ENCODE results near the gene CSRP1. TPM values are rescaled to one million over a fixed set of nuclear protein-coding genes. Genes with fewer than 3 reads are reported as not detected.

The CSRP1 gene
- total RNA-seq, 2 experiments from 2014 or later, result 46.4 to 89.8 TPM

- no peaks in the 10 kb centered on the region for H3K9me2 ChIP-seq (ENCODE audit: insufficient read depth, low read length)
- H3K79me2 ChIP-seq (ENCODE audit: insufficient read depth, low read depth, low read length), result peaks cover 33% of the 10 kb centered on the region; the same call in 1 of the 2 replicates
- H3K4me2 ChIP-seq (ENCODE audit: low read length), result peak overlapping the region; percentile 79; the same call in 1 of the 2 replicates
- no peak overlapping the region for H2AFZ ChIP-seq (ENCODE audit: low read length)
- TF ChIP-seq EZH2phosphoT487 (IDR thresholded peaks at IDR 0.05; ENCODE audit: borderline replicate concordance, low read depth, low read length), result no peak
- TF ChIP-seq, protein P1, sequence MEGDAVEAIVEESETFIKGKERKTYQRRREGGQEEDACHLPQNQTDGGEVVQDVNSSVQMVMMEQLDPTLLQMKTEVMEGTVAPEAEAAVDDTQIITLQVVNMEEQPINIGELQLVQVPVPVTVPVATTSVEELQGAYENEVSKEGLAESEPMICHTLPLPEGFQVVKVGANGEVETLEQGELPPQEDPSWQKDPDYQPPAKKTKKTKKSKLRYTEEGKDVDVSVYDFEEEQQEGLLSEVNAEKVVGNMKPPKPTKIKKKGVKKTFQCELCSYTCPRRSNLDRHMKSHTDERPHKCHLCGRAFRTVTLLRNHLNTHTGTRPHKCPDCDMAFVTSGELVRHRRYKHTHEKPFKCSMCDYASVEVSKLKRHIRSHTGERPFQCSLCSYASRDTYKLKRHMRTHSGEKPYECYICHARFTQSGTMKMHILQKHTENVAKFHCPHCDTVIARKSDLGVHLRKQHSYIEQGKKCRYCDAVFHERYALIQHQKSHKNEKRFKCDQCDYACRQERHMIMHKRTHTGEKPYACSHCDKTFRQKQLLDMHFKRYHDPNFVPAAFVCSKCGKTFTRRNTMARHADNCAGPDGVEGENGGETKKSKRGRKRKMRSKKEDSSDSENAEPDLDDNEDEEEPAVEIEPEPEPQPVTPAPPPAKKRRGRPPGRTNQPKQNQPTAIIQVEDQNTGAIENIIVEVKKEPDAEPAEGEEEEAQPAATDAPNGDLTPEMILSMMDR (conservative IDR thresholded peaks at IDR 0.05; ENCODE audit: low read length), result no peak
- peaks cover 47% of the 10 kb centered on the region for H3K4me1 ChIP-seq (ENCODE audit: insufficient read depth, low read length, poor library complexity, severe bottlenecking)
- peaks cover 4% of the 10 kb centered on the region; the same call in 1 of the 2 replicates for H4K20me1 ChIP-seq (ENCODE audit: insufficient read depth, low read length)
- POLR2A ChIA-PET, result interaction anchor here (0.6 to 3.8 kb wide), 5 partner anchors 9 to 49 kb away, joined by 3 to 32 read pairs (median 4); no protein-coding TSS in a partner anchor
- no TSS peak for BruUV-seq (replicated peaks)
- intact Hi-C loops (cut with micrococcal nuclease; ENCODE audit: unreplicated experiment), result no loop called here
- CTCF ChIA-PET (ENCODE audit: unreplicated experiment), result interaction anchor here (0.7 to 3.1 kb wide), 3 partner anchors 11 to 23 kb away, joined by 3 to 24 read pairs (median 4); no protein-coding TSS in a partner anchor
- H3K9me3 ChIP-seq (ENCODE audit: low read length), result no peaks in the 10 kb centered on the region
- H3K27ac ChIP-seq (ENCODE audit: low read depth, low read length, poor library complexity, severe bottlenecking), result no peak overlapping the region
- H3K4me3 ChIP-seq (ENCODE audit: low read depth, low read length, poor library complexity, severe bottlenecking), result peak overlapping the region; percentile 30
- DNase-seq (ENCODE audit: low spot score), result no peak
- no peaks in the 10 kb centered on the region for H3K36me3 ChIP-seq (ENCODE audit: insufficient read depth, low read length)
Observed at GRCh38 chr1:201501812-201502510, 5.0 kb downstream of the CSRP1 start.

DNA sequence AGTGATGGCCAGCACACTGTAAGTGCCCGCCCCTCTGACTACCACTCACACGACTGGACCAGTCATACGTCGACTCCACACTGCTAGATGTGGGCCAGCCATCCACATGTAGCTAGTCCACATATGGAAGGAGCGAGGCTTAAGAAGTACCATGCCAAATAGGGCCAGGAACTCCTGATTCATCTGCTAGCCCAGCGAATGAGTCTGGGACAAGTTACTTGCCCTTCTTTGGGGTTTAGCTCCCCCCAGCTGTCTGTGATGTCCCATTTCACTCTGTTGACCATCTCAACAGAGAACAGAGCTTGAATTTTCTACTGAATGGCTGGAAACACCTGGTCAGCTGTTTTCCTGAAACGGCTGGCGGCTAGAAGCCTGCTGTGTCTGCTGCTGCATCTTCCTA is 5.8 kb downstream of the CSRP1 start:
- H3K27ac ChIP-seq (ENCODE audit: low read depth, low read length, poor library complexity, severe bottlenecking), result no peak overlapping the region
- H3K36me3 ChIP-seq (ENCODE audit: insufficient read depth, low read length), result no peaks in the 10 kb centered on the region
- H3K79me2 ChIP-seq (ENCODE audit: insufficient read depth, low read depth, low read length), result peaks cover 29% of the 10 kb centered on the region; the same call in 1 of the 2 replicates
- H3K4me3 ChIP-seq (ENCODE audit: low read depth, low read length, poor library complexity, severe bottlenecking), result no peak overlapping the region
- POLR2A ChIA-PET, result interaction anchor here (0.6 to 3.8 kb wide), 3 partner anchors 10 to 50 kb away, joined by 3 to 32 read pairs (median 16); no protein-coding TSS in a partner anchor
- peaks cover 42% of the 10 kb centered on the region for H3K4me1 ChIP-seq (ENCODE audit: insufficient read depth, low read length, poor library complexity, severe bottlenecking)
- intact Hi-C loops (cut with micrococcal nuclease; ENCODE audit: unreplicated experiment), result no loop called here
- TF ChIP-seq, protein P1 (conservative IDR thresholded peaks at IDR 0.05; ENCODE audit: low read length), result no peak
- TF ChIP-seq EZH2phosphoT487 (IDR thresholded peaks at IDR 0.05; ENCODE audit: borderline replicate concordance, low read depth, low read length), result no peak
- DNase-seq (ENCODE audit: low spot score), result no peak
- no peaks in the 10 kb centered on the region for H3K9me3 ChIP-seq (ENCODE audit: low read length)
- H3K4me2 ChIP-seq (ENCODE audit: low read length), result no peak overlapping the region
- CTCF ChIA-PET (ENCODE audit: unreplicated experiment), result interaction anchor here (0.7 kb wide), 1 partner anchor 22 kb away, joined by 3 read pairs; no protein-coding TSS in a partner anchor
- peaks cover 4% of the 10 kb centered on the region; the same call in 1 of the 2 replicates for H4K20me1 ChIP-seq (ENCODE audit: insufficient read depth, low read length)
- BruUV-seq (replicated peaks), result no TSS peak
- no peak overlapping the region for H2AFZ ChIP-seq (ENCODE audit: low read length)
- H3K9me2 ChIP-seq (ENCODE audit: insufficient read depth, low read length), result no peaks in the 10 kb centered on the region
